ENCODE measurements around the gene SEC11A. TPM values are rescaled to one million over a fixed set of nuclear protein-coding genes. Genes with fewer than 3 reads are reported as not detected.

Gene SEC11A
- total and polyA plus RNA-seq, 8 donors = 159 to 279 (median 253) TPM

- no peak for ATAC-seq
- Histone ChIP-seq H3K36me3 (peaks cover 0 to 47% of the 10 kb centered on the region in 2 donors), H3K9me3 (no peaks in the 10 kb centered on the region), H3K4me3 (no peak overlapping the region), H3K27me3 (no peaks in the 10 kb centered on the region), H3K4me1 (peaks cover 6 to 47% of the 10 kb centered on the region in 2 donors), H3K27ac (no peak overlapping the region)
- no peak for TF ChIP-seq CTCF (IDR thresholded peaks at IDR 0.05)
- no peak for DNase-seq
- intact Hi-C loops (cut with DNase I) = no loop called here
Measured at GRCh38 chr15:84764989-84765388, 49.0 kb upstream of the SEC11A start.

- Histone ChIP-seq H3K4me3 (no peak overlapping the region), H3K27me3 (no peaks in the 10 kb centered on the region), H3K27ac (no peak overlapping the region), H3K4me1 (peaks cover 6 to 51% of the 10 kb centered on the region in 2 donors), H3K9me3 (no peaks in the 10 kb centered on the region), H3K36me3 (peaks cover 0 to 45% of the 10 kb centered on the region in 2 donors)
- intact Hi-C loops (cut with DNase I) = no loop called here
- TF ChIP-seq CTCF (IDR thresholded peaks at IDR 0.05) = no peak
- peak; percentile 53 for ATAC-seq
- DNase-seq = peak in 1 of 4 donors; percentile 5
Measured at GRCh38 chr15:84764585-84764984, 48.6 kb upstream of the SEC11A start.

GRCh38 chr15:84762840-84763572, 47.1 kb upstream of the SEC11A start:
- H3K27me3 ChIP-seq = no peaks in the 10 kb centered on the region
- no peaks in the 10 kb centered on the region for H3K9me3 ChIP-seq
- TF ChIP-seq CTCF (IDR thresholded peaks at IDR 0.05) = no peak
- H3K4me1 ChIP-seq = peaks cover 6 to 64% of the 10 kb centered on the region in 2 donors
- H3K4me3 ChIP-seq = no peak overlapping the region
- H3K27ac ChIP-seq = peak overlapping the region in 1 of 2 donors; percentile 4
- peaks cover 0 to 29% of the 10 kb centered on the region in 2 donors for H3K36me3 ChIP-seq
- DNase-seq (peak in 1 of 4 donors; percentile 6), ATAC-seq (no peak)
- intact Hi-C loops (cut with DNase I) = no loop called here

- Histone ChIP-seq H3K4me3 (no peak overlapping the region), H3K9me3 (no peaks in the 10 kb centered on the region), H3K36me3 (peaks cover 0 to 16% of the 10 kb centered on the region in 2 donors), H3K27ac (no peak overlapping the region), H3K4me1 (peaks cover 6 to 70% of the 10 kb centered on the region in 2 donors), H3K27me3 (no peaks in the 10 kb centered on the region)
- ATAC-seq = no peak
- DNase-seq = no peak
- intact Hi-C loops (cut with DNase I) = no loop called here
- no peak for TF ChIP-seq CTCF (IDR thresholded peaks at IDR 0.05)
Measured at GRCh38 chr15:84761607-84762131, 45.7 kb upstream of the SEC11A start.

GRCh38 chr15:84760219-84760618, 44.3 kb upstream of the SEC11A start:
- peaks cover 6 to 84% of the 10 kb centered on the region in 2 donors for H3K4me1 ChIP-seq
- intact Hi-C loops (cut with DNase I) = no loop called here
- peaks cover 0 to 2% of the 10 kb centered on the region in 2 donors for H3K36me3 ChIP-seq
- H3K27me3 ChIP-seq = no peaks in the 10 kb centered on the region
- no peak for ATAC-seq
- DNase-seq = no peak
- no peak overlapping the region for H3K27ac ChIP-seq
- no peak overlapping the region for H3K4me3 ChIP-seq
- H3K9me3 ChIP-seq = no peaks in the 10 kb centered on the region
- no peak for TF ChIP-seq CTCF (IDR thresholded peaks at IDR 0.05)

Data from left lung (tissue), 10 donors.